NCI-H2227 (cell line): ENCODE data around the gene PLCG2.
"Not testable (repeated sequence)": the region's sequence is repeated elsewhere in the genome, so short reads cannot be mapped to it uniquely, and the experiment has no call there.

ENCODE experiments used
- DNase-seq: peaks from one replicate; lab custom pipeline; 2025; ENCODE audit not compliant: unreplicated experiment; lab: John Stamatoyannopoulos, UW

PLCG2 gene

DNA sequence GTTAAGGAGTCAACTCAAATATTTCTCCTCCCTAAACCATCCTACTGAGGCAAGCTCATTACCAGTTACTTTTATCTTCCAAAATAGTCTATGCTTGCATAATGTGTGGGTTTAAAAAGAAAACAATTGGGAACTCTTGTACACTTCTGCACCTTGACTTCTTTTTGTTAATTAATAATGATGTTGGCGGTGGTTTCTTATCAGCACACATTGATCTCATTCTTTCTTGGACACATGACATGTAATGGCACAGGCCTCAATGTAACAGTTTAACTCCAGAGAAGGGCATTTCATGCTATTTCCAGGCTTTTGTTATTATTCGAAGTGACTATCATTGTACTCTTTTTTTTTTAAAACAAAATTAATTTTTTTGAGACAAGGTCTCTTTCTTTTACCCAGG lies 7.8 kb downstream of the PLCG2 start:
- DNase-seq = no peak

- DNase-seq = no peak
These were observed 8.6 kb downstream of the PLCG2 start for GRCh38 chr16:81787659-81788058.

- DNase-seq = no peak
These were observed 11.2 kb downstream of the PLCG2 start for GRCh38 chr16:81790277-81790676.

DNA sequence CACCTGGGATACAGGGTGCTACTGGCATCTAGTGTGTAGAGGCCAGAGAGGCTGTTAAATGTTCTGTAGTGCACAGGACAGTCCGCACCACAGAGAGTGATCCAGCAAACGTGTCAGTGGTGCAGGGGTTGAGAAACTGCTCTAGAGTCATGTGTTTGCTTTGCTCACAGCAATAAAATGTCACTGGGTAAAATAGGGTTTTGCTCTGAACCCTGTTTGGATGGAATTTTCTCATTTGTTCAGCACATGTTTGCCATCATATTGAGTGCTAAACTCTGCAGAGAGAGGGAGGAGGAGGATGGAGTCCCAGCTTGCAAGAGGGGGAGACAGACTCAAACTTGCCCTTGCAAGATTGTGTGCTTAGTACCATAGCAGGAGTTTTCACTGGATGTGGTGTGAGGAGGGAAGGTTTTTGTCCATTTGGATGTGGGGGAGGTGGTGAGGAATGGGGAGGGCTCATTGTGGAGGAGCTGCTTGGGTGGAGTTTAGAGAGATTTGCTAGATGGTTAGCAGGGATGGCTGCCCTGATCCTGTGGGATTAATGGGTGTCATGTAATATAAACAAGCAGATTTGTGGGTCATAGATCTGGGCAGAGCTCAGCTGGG lies 11.8 kb downstream of the PLCG2 start:
- DNase-seq = no peak

DNA sequence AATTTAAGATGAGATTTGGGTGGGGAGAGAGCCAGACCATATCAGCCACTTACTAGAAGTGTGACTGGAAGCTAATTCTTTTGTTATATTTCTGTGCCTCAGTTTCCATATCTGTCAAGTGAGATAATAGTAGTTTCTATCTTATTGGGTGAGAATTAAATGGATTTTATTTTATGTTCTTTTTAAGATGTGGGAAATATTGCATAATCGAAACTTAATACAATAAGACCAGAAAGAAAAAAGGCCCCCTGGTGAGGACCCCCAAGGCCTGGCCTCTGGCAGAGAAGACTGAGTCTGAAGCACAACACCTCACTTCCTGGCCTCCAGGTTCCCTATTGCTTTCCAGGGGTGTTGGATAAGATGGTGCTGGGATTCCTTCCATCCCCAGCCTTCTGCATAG lies 13.7 kb downstream of the PLCG2 start:
- no peak for DNase-seq

GRCh38 chr16:81795193-81795592 lies 16.1 kb downstream of the PLCG2 start:
- DNase-seq = no peak

DNA sequence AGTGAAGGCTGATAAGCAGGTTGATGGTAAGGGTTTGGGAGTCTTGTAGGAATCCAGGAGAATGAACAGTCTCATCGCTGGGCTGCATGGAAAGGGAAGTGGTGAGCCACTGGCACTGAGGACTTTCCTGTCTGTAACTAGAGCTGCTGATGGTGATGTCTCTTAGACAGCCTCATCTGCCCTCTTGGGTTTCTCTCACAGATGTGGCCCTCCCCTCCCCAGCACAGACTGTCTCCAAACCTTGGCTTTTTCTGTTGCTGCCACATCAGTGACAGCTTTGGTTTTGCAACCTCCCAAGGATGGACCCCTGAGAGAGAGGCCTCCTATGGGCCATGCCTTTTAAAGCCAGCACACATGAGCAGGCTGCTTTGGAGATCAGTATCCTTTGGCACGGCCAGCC lies 16.9 kb downstream of the PLCG2 start:
- no peak for DNase-seq

- no peak for DNase-seq
These were observed 17.7 kb downstream of the PLCG2 start for GRCh38 chr16:81796583-81797346.

DNA sequence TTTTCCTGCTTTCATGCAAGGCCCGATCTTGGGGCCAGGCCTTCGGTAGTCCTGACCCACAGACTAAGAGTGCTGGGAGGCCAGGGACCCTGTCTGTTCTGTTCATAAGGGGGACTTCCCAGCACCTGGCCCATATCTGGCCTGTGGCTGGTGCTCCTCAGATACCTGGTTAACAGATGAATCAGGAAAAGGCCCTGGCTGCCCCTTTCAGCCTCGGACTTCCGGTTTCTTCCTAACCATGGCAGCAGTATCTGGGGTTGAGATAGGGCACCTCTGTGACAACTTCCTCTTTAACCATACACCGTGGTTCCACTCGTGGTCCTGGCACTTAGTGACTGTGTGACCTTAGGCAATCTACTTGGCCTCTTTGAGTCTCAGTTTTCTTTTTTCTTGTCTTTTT lies 18.4 kb downstream of the PLCG2 start:
- DNase-seq = no peak

DNA sequence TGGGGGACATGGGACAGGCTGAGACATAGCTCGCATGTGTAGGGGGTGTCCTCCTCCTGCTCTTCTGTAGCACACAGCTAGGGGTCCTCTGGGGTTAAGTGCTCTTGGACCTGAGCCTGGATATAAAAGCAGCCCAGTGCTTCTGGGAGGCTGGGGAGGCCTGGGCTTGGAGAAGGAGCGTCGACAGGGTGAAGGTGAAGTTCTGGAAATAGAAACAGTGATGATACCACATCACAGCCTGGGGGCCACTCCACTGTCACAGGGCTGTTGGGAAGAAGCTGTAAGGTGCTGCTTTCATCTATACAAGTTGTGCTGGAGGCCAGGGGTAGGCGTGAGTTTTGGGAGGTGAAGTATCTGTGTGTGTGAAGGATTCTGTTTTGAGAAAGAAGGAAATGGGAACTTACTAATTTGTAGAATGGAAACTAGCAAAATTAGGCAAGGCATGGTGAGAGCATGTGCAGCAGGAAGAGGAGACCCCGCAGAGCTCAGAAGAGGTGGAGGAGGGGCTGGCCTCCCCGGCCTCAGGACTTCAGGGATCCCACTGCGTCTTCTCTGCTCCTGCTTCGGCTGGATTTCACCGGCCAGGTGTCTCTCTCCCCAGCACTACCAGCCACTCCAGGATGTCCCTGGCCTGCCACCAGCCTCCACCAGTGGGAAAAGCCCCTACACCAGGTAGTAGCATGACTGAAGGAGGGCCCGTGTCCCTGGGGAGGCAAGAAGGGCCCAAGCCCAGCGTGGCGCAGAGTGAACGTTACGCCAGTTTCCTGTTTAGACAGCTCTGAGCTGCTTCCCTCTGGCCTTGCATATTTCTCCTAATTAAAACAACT lies 19.4 kb downstream of the PLCG2 start:
- no peak for DNase-seq

GRCh38 chr16:81799138-81799504 lies 20.0 kb downstream of the PLCG2 start:
- DNase-seq = no peak

- not testable (repeated sequence) for DNase-seq
These were observed 22.6 kb downstream of the PLCG2 start for GRCh38 chr16:81801724-81802123.

DNA sequence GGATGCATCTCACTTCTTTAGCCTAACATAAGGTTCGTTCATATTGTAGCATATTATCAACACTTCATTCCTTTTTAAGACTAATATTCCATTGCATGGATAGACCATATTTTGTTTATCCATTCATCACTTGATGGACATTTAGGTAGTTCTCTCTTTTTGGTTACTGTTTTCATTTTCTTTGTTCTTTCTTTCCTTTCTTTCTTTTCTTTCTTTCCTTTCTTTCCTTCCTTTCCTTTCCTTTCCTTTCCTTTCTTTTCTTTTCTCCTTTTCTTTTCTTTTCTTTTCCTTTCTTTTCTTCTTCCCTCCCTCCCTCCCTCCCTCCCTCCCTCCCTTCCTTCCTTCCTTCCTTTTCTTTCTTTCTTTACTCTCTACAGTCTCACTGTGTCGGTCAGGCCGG lies 24.2 kb downstream of the PLCG2 start:
- no peak for DNase-seq

DNA sequence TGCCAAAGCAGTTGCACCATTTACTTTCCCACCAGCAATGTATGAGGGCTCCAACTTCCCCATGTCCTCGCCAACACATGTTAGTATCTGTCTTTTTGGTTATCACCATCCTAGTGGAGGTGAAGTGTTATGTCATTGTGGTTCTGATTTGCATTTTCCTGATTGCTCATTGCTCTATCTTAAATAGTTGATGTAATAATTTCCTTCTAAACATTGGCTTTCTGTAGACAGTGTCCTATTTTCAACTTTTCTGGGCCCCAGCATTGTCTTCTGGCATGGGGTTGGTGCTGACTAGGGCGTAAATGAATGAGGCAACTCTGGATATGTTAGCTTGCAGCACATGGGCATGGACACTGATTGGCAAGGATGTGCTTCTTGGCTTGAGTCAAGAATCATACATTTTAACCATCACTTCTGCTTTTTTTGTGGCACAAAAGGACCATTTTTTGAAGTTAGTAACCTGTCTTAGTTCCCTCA lies 25.1 kb downstream of the PLCG2 start:
- DNase-seq = no peak

- no peak for DNase-seq
These were observed 27.6 kb downstream of the PLCG2 start for GRCh38 chr16:81806696-81807095.

- no peak for DNase-seq
These were observed 28.8 kb downstream of the PLCG2 start for GRCh38 chr16:81807767-81808358.

DNA sequence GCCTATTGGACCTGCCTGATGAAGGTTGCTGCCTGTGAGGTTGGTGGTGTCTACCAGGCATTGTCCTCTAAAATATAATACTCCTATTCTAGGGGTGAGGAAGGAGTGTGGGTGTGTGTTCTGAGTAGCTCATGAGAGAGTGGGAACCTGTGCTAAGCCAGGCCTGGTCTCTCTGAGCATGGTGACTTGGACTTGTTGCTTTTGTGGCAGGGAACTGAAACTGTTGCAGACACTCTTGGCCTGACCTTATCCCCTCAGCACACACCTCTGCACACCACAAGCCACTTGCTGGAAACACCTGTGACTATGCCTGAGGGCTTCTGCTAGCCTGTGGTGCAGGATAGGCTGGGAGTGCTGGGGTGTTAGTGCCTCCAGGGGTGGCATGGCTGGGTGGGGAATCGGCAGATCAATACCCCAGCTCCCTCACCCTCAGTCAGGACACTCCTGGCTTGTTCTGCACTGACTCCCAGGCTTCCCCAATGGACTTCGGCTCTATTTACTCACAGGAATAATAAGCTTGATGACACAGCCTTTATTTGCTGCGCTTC lies 29.9 kb downstream of the PLCG2 start:
- DNase-seq = no peak

DNA sequence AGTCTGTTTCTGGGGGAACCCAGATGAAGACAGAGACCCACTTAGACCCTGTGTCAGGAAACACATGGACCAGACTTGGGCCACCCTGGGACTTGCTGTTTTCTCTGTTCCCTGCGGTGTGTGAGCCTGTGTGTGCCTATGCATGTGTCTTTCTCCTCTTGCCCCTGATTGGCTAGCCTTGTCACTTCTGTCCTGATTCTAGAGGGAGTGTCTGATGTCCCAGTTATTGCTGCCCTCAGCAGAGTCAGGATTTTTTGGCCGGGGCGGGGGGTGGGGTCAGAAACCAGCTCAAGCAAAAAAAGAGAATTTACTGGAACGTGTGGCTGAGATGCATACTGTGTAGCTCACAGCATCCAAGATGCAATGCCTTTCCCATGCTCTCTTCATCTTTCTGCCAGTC lies 30.5 kb downstream of the PLCG2 start:
- DNase-seq = no peak

DNA sequence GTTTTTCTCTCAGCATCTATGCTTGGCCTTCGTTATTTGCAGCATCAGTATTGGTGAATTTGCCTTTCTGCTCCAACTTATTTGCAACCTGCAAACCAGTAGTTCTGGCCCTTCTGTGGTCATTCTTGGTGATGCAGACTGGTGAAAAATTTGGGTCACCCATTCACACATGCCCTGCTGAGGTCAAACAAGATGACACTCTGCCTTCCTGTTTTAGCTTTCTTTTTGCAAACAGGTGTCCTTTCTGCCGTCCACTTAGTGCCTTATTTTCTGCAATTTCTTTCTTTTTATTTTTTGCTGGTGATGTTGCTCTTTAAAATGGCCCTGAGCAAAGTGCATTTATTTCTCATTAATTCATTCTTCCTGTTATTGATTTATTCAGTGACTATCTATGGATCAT lies 31.3 kb downstream of the PLCG2 start:
- no peak for DNase-seq

DNA sequence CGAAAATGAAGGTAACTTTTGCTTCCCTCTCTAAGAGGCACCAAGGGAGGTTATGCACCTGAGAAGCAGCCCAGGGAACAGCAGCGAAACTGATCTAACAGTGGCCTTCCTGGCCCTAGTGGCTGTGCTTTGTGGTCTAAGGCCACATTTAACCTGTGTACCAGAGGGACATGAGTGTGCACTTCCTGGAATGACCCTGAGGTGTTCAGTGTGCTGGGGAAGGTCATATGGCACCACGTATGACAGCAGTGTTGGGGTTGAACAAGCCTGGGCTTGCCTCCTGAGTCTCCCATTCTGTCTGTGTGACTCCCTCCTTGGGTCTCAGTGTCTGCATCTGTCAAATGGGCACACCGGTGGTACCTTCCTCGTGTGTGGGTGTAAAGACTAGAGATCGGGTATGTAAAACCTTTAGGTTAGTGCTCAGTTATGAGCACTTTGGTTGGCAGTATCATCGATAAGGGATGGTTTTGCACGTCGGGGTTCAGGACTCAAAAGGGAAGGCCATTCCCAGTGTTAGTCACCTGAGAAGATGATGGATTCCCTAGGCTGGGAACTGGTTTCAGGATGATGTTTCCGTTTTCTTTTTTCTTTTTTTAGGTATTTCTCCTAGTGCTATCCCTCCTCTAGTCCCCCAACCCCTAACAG lies 31.9 kb downstream of the PLCG2 start:
- no peak for DNase-seq

- no peak for DNase-seq
These were observed 34.6 kb downstream of the PLCG2 start for GRCh38 chr16:81813648-81814047.
